CD4-positive, alpha-beta memory T cell (primary cell): ENCODE results near the gene SAP30BP. TPM values are rescaled to one million over a fixed set of nuclear protein-coding genes. Genes with fewer than 3 reads are reported as not detected.
A peak's percentile ranks its signal among the peaks of the same experiment; 100 is the strongest.

ENCODE experiments used
- CTCF ChIA-PET: fragments of 350-600 bp; sonication (Branson Sonifier 250); formaldehyde crosslinking; loops from one replicate; lab custom pipeline; 2021; ENCODE audit warnings: inconsistent platforms; ENCODE audit not compliant: partially characterized antibody; lab: Charles Lee
- POLR2A ChIA-PET: fragments of 350-600 bp; sonication (Branson Sonifier 250); formaldehyde crosslinking; loops from one replicate; lab custom pipeline; 2021; ENCODE audit not compliant: partially characterized antibody; lab: Charles Lee
- DNase-seq, 5 donors: peaks; one replicate each; pipeline versions ENCODE4 v3.0.0 to v3.0.0-alpha.2; 2020 to 2022; ENCODE audit warnings: mixed read lengths in 1 of 5
- H3K27ac ChIP-seq: one replicate; pipeline ENCODE4 v1.7.0; 2013; ENCODE audit warnings: low read depth, low read length
- H3K27me3 ChIP-seq: 2 replicates; pipeline ENCODE4 v1.7.0; 2013; ENCODE audit warnings: mild to moderate bottlenecking, low read length, moderate library complexity; ENCODE audit not compliant: insufficient read depth
- H3K36me3 ChIP-seq: 2 replicates; pipeline ENCODE4 v1.7.0; 2013; ENCODE audit warnings: mild to moderate bottlenecking, low read length, moderate library complexity; ENCODE audit not compliant: insufficient read depth
- H3K4me1 ChIP-seq: 2 replicates; pipeline ENCODE4 v1.7.0; 2013; ENCODE audit warnings: mild to moderate bottlenecking, low read length, moderate library complexity; ENCODE audit not compliant: insufficient read depth
- H3K4me3 ChIP-seq, 2 donors: one replicate each; pipeline ENCODE4 v1.7.0; 2013; ENCODE audit warnings: low read length in 2 of 2, mild to moderate bottlenecking in 1 of 2
- H3K9me3 ChIP-seq, 2 donors: one replicate each; pipeline ENCODE4 v1.7.0; 2013; ENCODE audit warnings: low read length in 2 of 2, control low read depth in 1 of 2; ENCODE audit not compliant: control insufficient read depth in 1 of 2
- H3K27ac Mint-ChIP-seq, 7 donors: one replicate each; pipeline ENCODE4 v1.8.0; 2020 to 2021; ENCODE audit warnings: mixed read lengths in 7 of 7, mild to moderate bottlenecking in 6 of 7, inconsistent platforms in 3 of 7, moderate library complexity in 3 of 7
- H3K27me3 Mint-ChIP-seq, 2 donors: one replicate each; pipeline ENCODE4 v1.8.0; 2020 to 2021; ENCODE audit warnings: mixed read lengths in 2 of 2
- H3K36me3 Mint-ChIP-seq, 2 donors: one replicate each; pipeline ENCODE4 v1.8.0; 2020 to 2021; ENCODE audit warnings: mixed read lengths in 2 of 2, inconsistent platforms in 1 of 2, mild to moderate bottlenecking in 1 of 2
- H3K4me1 Mint-ChIP-seq, 4 donors: one replicate each; pipeline ENCODE4 v1.8.0; 2020 to 2021; ENCODE audit warnings: mixed read lengths in 4 of 4, mild to moderate bottlenecking in 1 of 4
- H3K4me3 Mint-ChIP-seq, 8 donors: one replicate each; pipeline ENCODE4 v1.8.0; 2020 to 2021; ENCODE audit warnings: mixed read lengths in 8 of 8, mild to moderate bottlenecking in 7 of 8, moderate library complexity in 6 of 8, inconsistent platforms in 3 of 8
- H3K9me3 Mint-ChIP-seq, 8 donors: one replicate each; pipeline ENCODE4 v1.8.0; 2020 to 2021; ENCODE audit warnings: mixed read lengths in 8 of 8, mild to moderate bottlenecking in 5 of 8, inconsistent platforms in 3 of 8, moderate library complexity in 1 of 8
- intact Hi-C: fragments of 100-400 bp; cut with micrococcal nuclease; formaldehyde crosslinking; loops from one replicate; pipeline ENCODE4 v1.15.1; 2023
- polyA plus RNA-seq, 2 donors: library from polyadenylated mRNA; unstranded; fragments of 300-500 nt; fragmentation: Illumina TruSeq; gene quantifications; one replicate each; pipeline ENCODE4 v1.2.3, GENCODE V29; 2021
- total RNA-seq, 2 experiments: library from RNA; stranded (reverse); gene quantifications; one replicate each; pipeline ENCODE4 v1.2.3, GENCODE V29; 2021

SAP30BP gene
- total and polyA plus RNA-seq, 4 experiments from 2014 or later = 69.9 to 119 (median 97.5) TPM

- intact Hi-C loops = loop anchor here (5.0 kb wide), 1 partner anchor 255 kb away; no protein-coding TSS in a partner anchor
- ChIA-PET POLR2A (interaction anchor here (1.6 to 2.9 kb wide), 3 partner anchors 25 to 103 kb away, joined by 4 to 117 read pairs (median 19); partner anchors contain the start of gene WBP2), CTCF (interaction anchor here (1.5 to 12.5 kb wide), 9 partner anchors 11 to 152 kb away, joined by 3 to 326 read pairs (median 27); partner anchors contain the start of genes GALK1, RECQL5, SAP30BP and SMIM5)
- no peaks in the 10 kb centered on the region for H3K9me3 ChIP-seq
- H3K36me3 ChIP-seq = no peaks in the 10 kb centered on the region
- H3K36me3 Mint-ChIP-seq = no peaks in the 10 kb centered on the region
- no peak overlapping the region for H3K4me3 ChIP-seq
- DNase-seq = no peak
- H3K27ac Mint-ChIP-seq = peak overlapping the region in 1 of 7 donors; percentile 21
- no peaks in the 10 kb centered on the region for H3K27me3 ChIP-seq
- no peaks in the 10 kb centered on the region for H3K9me3 Mint-ChIP-seq
- peaks cover 22% of the 10 kb centered on the region for H3K4me1 ChIP-seq
- no peak overlapping the region for H3K27ac ChIP-seq
- peak overlapping the region in 1 of 8 donors; percentile 10 for H3K4me3 Mint-ChIP-seq
- H3K4me1 Mint-ChIP-seq = peaks cover 11 to 33% (median 22%) of the 10 kb centered on the region in 4 donors
- H3K27me3 Mint-ChIP-seq = peaks cover 0 to 3% of the 10 kb centered on the region in 2 donors
These were observed 84.7 kb downstream of the SAP30BP start for GRCh38 chr17:75751676-75752404.

- Mint-ChIP-seq H3K27me3 (peaks cover 0 to 3% of the 10 kb centered on the region in 2 donors), H3K4me3 (peak overlapping the region in 2 of 8 donors; percentile 20 to 64), H3K27ac (peak overlapping the region in 1 of 7 donors; percentile 53), H3K9me3 (no peaks in the 10 kb centered on the region), H3K36me3 (no peaks in the 10 kb centered on the region), H3K4me1 (peaks cover 11 to 33% (median 22%) of the 10 kb centered on the region in 4 donors)
- CTCF ChIA-PET = interaction anchor here (1.5 to 12.5 kb wide), 8 partner anchors 11 to 122 kb away, joined by 3 to 326 read pairs (median 24); partner anchors contain the start of genes GALK1, RECQL5, SAP30BP and SMIM5
- Histone ChIP-seq H3K36me3 (no peaks in the 10 kb centered on the region), H3K4me1 (peaks cover 22% of the 10 kb centered on the region), H3K9me3 (no peaks in the 10 kb centered on the region), H3K27me3 (no peaks in the 10 kb centered on the region), H3K4me3 (no peak overlapping the region), H3K27ac (no peak overlapping the region)
- POLR2A ChIA-PET = interaction anchor here (2.4 to 2.9 kb wide), 3 partner anchors 13 to 102 kb away, joined by 19 to 117 read pairs (median 36); partner anchors contain the start of genes GALK1 and WBP2
- intact Hi-C loops = loop anchor here (5.0 kb wide), 1 partner anchor 255 kb away; no protein-coding TSS in a partner anchor
- no peak for DNase-seq
These were observed 85.2 kb downstream of the SAP30BP start for GRCh38 chr17:75752405-75752709.

GRCh38 chr17:75752802-75753513 lies 85.8 kb downstream of the SAP30BP start:
- no peaks in the 10 kb centered on the region for H3K36me3 Mint-ChIP-seq
- ChIA-PET POLR2A (interaction anchor here (0.6 to 2.9 kb wide), 22 partner anchors 10 to 297 kb away, joined by 3 to 117 read pairs (median 5); partner anchors contain the start of genes GALK1, MRPL38, RECQL5 and SAP30BP), CTCF (interaction anchor here (0.6 to 12.5 kb wide), 47 partner anchors 8 to 326 kb away, joined by 3 to 326 read pairs (median 5); partner anchors contain the start of genes FBF1, GALK1, RECQL5 and SAP30BP)
- peak overlapping the region; percentile 58 to 80 (median 72) for H3K4me3 Mint-ChIP-seq
- DNase-seq = peak in 1 of 5 donors; percentile 15
- H3K36me3 ChIP-seq = no peaks in the 10 kb centered on the region
- H3K4me3 ChIP-seq = peak overlapping the region in 1 of 2 donors; percentile 38
- H3K27me3 Mint-ChIP-seq = no peaks in the 10 kb centered on the region
- no peaks in the 10 kb centered on the region for H3K27me3 ChIP-seq
- peaks cover 22% of the 10 kb centered on the region for H3K4me1 ChIP-seq
- H3K9me3 ChIP-seq = no peaks in the 10 kb centered on the region
- intact Hi-C loops = loop anchor here (1.0 to 5.0 kb wide), 4 partner anchors 12 to 254 kb away; partner anchors contain the start of gene GALK1
- H3K27ac Mint-ChIP-seq = peak overlapping the region in 2 of 7 donors; percentile 36 to 60
- H3K27ac ChIP-seq = peak overlapping the region; percentile 11
- H3K9me3 Mint-ChIP-seq = no peaks in the 10 kb centered on the region
- H3K4me1 Mint-ChIP-seq = peaks cover 8 to 28% (median 19%) of the 10 kb centered on the region in 4 donors

- intact Hi-C loops = loop anchor here (1.0 to 5.0 kb wide), 4 partner anchors 12 to 254 kb away; partner anchors contain the start of gene GALK1
- CTCF ChIA-PET = interaction anchor here (0.6 to 12.5 kb wide), 53 partner anchors 9 to 327 kb away, joined by 3 to 326 read pairs (median 4); partner anchors contain the start of genes FBF1, GALK1, MRPL38 and RECQL5
- peak in 4 of 5 donors; percentile 67 to 78 (median 68) for DNase-seq
- Mint-ChIP-seq H3K4me3 (peak overlapping the region; percentile 58 to 80 (median 72)), H3K36me3 (no peaks in the 10 kb centered on the region), H3K9me3 (no peaks in the 10 kb centered on the region), H3K27ac (peak overlapping the region in 1 of 7 donors; percentile 60), H3K4me1 (peaks cover 8 to 27% (median 18%) of the 10 kb centered on the region in 4 donors), H3K27me3 (no peaks in the 10 kb centered on the region)
- peak overlapping the region; percentile 11 for H3K27ac ChIP-seq
- POLR2A ChIA-PET = interaction anchor here (0.5 to 2.9 kb wide), 24 partner anchors 9 to 298 kb away, joined by 3 to 117 read pairs (median 5); partner anchors contain the start of genes GALK1, MRPL38, RECQL5 and SAP30BP
- H3K9me3 ChIP-seq = no peaks in the 10 kb centered on the region
- H3K27me3 ChIP-seq = no peaks in the 10 kb centered on the region
- H3K4me3 ChIP-seq = peak overlapping the region in 1 of 2 donors; percentile 38
- H3K4me1 ChIP-seq = peaks cover 22% of the 10 kb centered on the region
- no peaks in the 10 kb centered on the region for H3K36me3 ChIP-seq
These were observed 86.6 kb downstream of the SAP30BP start for GRCh38 chr17:75753514-75754377.

- Mint-ChIP-seq H3K36me3 (no peaks in the 10 kb centered on the region), H3K4me1 (peaks cover 8 to 25% (median 17%) of the 10 kb centered on the region in 4 donors), H3K4me3 (peak overlapping the region in 6 of 8 donors; percentile 54 to 83 (median 64)), H3K27me3 (no peaks in the 10 kb centered on the region), H3K9me3 (no peaks in the 10 kb centered on the region), H3K27ac (peak overlapping the region in 6 of 7 donors; percentile 1 to 92 (median 72))
- DNase-seq = no peak
- no peaks in the 10 kb centered on the region for H3K9me3 ChIP-seq
- H3K4me3 ChIP-seq = no peak overlapping the region
- H3K27me3 ChIP-seq = no peaks in the 10 kb centered on the region
- intact Hi-C loops = loop anchor here (5.0 kb wide), 1 partner anchor 253 kb away; no protein-coding TSS in a partner anchor
- H3K27ac ChIP-seq = peak overlapping the region; percentile 11
- CTCF ChIA-PET = interaction anchor here (1.1 to 12.5 kb wide), 22 partner anchors 9 to 251 kb away, joined by 3 to 326 read pairs (median 11); partner anchors contain the start of genes GALK1, RECQL5, SAP30BP and SMIM5
- peaks cover 20% of the 10 kb centered on the region for H3K4me1 ChIP-seq
- H3K36me3 ChIP-seq = no peaks in the 10 kb centered on the region
- POLR2A ChIA-PET = interaction anchor here (1.0 to 2.9 kb wide), 15 partner anchors 8 to 166 kb away, joined by 3 to 117 read pairs (median 14); partner anchors contain the start of genes GALK1, RECQL5, SAP30BP and TRIM65
These were observed 87.5 kb downstream of the SAP30BP start for GRCh38 chr17:75754378-75755204.
